Stimulated activated CD8-positive, alpha-beta memory T cell treated with anti-CD3 and anti-CD28 coated beads, Interleukin-12 subunit alpha, Interleukin-12 subunit beta, amount 100 ng/mL, for 24 hours (primary cell): ENCODE results near the gene PLCB1.
"Not testable (repeated sequence)": the region's sequence is repeated elsewhere in the genome, so short reads cannot be mapped to it uniquely, and the experiment has no call there.

Experiments
- DNase-seq: peaks from one replicate; pipeline ENCODE4 v3.0.0-alpha.2; 2020; ENCODE audit errors: extremely low read depth

PLCB1 gene

GRCh38 chr20:8131598-8132483 is at the start of gene PLCB1:
Gene PLCB1 (plus strand): TSS chr20:8132266. CDS start chr20:8132652, 386 bp downstream.
- peak; percentile 46 for DNase-seq

GRCh38 chr20:8082989-8083388 is 49.1 kb upstream of the PLCB1 start:
- no peak for DNase-seq

GRCh38 chr20:8089668-8090067 is 42.4 kb upstream of the PLCB1 start:
- no peak for DNase-seq

- no peak for DNase-seq
Observed at GRCh38 chr20:8094415-8094818, 37.6 kb upstream of the PLCB1 start.

GRCh38 chr20:8094850-8095249 is 37.2 kb upstream of the PLCB1 start:
- DNase-seq: no peak

- DNase-seq: no peak
Observed at GRCh38 chr20:8095648-8096572, 36.2 kb upstream of the PLCB1 start.

GRCh38 chr20:8097307-8097706 is 34.8 kb upstream of the PLCB1 start:
- no peak for DNase-seq

DNA sequence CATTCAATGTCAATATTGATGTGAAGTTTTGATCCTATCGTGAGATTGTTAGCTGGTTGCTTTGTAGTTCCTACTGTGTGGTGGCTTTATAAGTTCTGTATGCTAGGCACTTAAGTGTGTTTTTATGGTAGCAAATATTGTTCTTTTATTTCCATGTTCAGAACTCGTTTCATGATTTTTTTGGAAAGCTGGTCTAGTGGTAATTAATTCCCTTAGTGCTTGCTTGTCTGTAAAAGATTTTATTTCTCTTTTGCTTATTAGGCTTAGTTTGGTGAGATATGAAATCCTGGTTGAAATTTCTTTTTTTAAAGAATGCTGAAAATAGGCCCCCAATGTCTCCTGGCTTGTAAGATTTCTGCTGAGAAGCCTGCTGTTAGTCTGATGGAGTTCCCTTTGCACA is 27.8 kb upstream of the PLCB1 start:
- DNase-seq: no peak

DNA sequence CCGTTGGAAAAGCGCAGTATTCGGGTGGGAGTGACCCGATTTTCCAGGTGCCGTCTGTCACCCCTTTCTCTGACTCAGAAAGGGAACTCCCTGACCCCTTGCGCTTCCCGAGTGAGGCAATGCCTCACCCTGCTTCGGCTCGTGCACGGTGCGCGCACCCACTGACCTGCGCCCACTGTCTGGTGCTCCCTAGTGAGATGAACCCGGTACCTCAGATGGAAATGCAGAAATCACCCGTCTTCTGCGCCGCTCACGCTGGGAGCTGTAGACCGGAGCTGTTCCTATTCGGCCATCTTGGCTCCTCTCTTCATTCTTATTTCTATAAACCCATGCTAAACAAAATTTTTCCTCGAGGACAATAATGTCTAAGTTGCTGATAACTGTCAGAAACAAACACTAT is 17.5 kb upstream of the PLCB1 start:
- DNase-seq: not testable (repeated sequence)

DNA sequence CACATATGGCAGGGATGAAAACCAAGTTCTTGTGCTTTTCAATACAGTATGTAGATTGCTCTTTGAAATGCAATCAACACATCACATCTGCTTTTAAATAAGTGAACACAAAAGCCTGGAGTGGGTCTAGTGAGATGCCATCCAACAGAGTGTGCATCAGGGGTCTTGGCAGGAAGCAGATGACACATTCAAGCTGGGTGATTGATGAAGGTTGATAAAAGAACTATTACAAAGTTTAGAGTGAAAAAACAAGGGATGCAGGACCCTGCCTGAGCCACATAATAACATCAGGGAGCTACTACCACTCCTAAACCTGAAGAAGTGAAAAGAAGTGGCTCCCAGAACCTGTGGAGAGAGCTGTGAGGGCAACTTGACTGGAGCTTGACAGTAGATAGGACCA is 16.6 kb upstream of the PLCB1 start:
- DNase-seq: no peak

- no peak for DNase-seq
Observed at GRCh38 chr20:8116067-8116811, 15.8 kb upstream of the PLCB1 start.

- no peak for DNase-seq
Observed at GRCh38 chr20:8117636-8118035, 14.4 kb upstream of the PLCB1 start.

DNA sequence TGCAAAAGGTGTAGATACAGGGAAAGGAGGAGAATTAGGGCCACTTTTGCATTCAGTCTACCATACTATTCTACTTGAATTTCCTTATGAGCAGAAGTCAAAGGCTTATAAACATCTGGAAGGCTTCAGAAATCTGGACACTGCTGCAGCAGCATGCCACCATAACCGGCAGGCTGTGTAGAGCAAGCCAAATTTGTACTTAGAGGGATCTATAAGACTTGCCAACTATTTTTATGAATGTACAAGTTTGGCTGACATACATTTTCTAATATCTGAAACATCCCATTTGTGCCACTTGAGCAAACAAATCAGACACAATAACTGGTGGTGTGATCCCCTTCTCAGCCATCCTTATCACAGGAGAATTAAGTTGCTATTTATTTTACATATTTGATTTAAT is 14.0 kb upstream of the PLCB1 start:
- no peak for DNase-seq

DNA sequence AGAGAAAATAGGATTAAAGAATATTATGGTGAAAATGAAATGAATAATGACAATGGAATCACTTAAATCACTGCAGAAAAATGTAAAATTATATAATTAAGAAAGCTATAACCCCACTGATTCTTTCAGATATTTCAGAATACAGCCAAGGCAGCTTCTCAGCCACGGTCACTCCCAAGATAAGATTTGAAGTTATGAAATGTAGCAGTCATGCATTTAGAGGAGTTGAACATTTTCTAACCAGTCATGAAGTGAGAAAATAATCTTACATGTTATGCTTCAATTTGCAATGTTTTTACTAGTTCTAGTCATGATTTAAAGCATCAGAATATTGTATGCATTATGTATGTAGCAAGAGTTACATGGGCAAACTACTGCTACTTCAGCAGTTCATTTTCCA is 13.3 kb upstream of the PLCB1 start:
- no peak for DNase-seq

DNA sequence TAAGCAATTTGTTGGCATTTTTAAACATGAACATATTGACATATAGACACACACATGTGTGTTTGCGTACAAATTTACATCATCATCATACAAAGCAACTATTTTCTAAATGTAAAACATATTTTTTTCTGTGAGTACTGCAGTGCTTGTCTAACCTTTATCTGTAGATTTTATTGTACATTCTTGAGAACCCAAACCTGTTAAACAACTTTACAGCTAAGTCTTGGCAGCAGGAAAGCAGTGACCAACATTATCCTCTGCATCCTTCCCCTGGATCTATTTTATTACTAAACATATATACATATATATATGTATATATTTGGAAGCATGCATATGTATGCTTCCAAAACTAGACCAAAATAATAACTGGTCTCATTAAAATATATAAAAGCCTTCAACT is 10.4 kb upstream of the PLCB1 start:
- DNase-seq: no peak

DNA sequence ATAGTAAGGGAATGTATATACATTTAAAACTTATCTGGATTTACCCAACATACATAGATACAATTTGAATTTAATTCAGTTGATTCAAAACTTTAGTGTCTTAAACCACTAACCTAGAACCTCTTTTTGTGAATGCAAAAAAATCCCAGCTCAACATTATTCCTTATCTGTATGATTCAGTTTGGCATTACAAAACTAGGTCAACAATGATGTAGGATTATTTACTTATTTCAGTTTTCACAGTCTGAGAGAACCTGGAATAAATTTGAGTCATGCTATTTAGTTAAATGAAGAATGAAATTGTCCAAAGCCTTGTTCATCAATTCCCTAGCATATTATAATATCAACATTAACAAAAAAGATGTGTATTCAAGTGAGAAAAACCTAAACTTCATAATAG is 7.4 kb upstream of the PLCB1 start:
- DNase-seq: no peak

DNA sequence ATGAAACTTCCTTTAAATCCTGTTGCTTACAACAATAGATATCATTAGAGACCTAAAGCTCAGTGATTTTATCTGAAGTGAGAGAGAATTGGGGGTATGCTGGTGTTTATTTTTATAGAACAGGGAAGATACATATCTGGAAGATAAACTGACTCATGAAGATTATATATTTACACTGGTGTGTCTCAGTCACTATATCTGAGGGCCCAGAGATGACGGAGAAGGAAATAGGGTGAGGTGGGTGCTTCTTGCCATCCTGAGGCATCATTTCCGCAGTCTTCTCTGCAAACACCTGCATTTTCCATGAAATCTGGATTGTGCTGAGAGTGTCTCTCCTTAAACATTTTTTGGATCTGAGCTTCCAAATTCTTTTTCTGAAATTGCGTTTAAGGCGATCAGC is 5.9 kb upstream of the PLCB1 start:
- no peak for DNase-seq

DNA sequence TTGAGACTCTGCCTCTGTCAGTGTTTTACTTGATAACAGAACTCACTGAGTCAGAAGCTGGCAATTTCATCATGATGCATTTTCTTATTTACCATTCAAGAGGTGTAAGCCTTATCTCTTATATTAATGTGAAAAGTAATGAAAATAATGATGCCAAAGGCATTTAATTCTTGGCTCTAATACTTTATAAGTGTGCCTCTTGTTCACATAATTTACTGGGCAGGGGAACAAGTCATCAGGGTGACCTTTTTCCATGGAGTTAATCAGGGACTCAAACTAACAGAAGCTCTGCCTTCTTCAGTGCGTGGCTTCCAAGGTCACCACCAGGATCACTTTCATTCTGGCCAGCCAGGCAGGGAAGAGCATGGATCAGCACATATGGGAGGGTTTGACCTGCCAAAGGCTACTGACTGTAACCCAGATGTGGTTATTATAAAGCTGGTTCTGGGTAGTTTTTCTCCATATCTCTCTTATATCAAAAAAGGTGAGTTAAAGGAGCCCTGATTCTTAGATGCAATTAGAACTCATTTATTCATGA is 5.2 kb upstream of the PLCB1 start:
- DNase-seq: no peak

DNA sequence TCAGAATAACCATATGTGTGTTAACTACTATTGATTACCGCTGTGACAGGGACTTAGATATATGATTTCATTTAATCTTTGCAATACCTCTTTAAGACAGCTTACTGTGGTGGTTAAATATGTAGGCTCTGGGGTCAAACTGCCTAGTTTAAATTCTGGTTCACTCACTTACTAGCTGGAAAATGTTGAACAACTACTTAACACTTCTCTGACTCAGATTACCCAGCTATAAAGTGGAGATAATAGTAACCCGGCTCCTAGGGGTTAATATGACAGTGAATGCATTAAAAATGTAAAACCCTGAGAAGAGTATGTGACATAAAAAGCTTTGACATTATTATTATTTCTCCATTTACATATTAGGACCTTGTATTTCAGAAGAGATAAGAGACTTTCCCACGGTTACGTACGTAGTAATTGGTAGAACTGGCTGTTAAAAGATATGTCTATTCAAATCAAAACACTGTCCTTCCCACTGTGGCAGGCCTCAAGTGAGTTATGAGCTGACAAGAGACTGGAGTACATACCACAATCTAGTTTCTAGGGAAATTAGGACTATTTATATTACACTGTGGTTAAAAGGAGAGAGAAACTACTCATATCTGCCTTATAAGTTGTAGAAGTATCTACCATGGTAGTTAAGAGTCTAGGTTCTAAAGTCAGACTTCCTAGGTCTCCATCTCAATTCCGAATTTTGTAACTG is 4.4 kb upstream of the PLCB1 start:
- DNase-seq: no peak

GRCh38 chr20:8128291-8129060 is 3.6 kb upstream of the PLCB1 start:
- DNase-seq: no peak
